Limb (tissue), 2 donors: ENCODE data around the gene UCK2.

Experiments used
- DNase-seq, 2 donors: peaks; one replicate each; pipeline ENCODE4 v3.0.0-alpha.2; 2016; ENCODE audit errors: extremely low spot score in 2 of 2

The UCK2 gene

GRCh38 chr1:165936542-165936941 lies 109.1 kb downstream of the UCK2 start:
- DNase-seq = no peak

GRCh38 chr1:165937829-165938228 lies 110.4 kb downstream of the UCK2 start:
- no peak for DNase-seq

GRCh38 chr1:165938844-165939243 lies 111.4 kb downstream of the UCK2 start:
- DNase-seq = no peak

GRCh38 chr1:165941531-165941930 lies 114.1 kb downstream of the UCK2 start:
- DNase-seq = no peak

- no peak for DNase-seq
Observed at GRCh38 chr1:165942062-165942461, 114.6 kb downstream of the UCK2 start.

GRCh38 chr1:165942927-165943597 lies 115.6 kb downstream of the UCK2 start:
- DNase-seq = peak in 1 of 2 donors; percentile 22

GRCh38 chr1:165945911-165946310 lies 118.5 kb downstream of the UCK2 start:
- no peak for DNase-seq

- DNase-seq = no peak
Observed at GRCh38 chr1:165947797-165948455, 120.5 kb downstream of the UCK2 start.

GRCh38 chr1:165949335-165950130 lies 122.1 kb downstream of the UCK2 start:
- DNase-seq = peak; percentile 15 to 51

GRCh38 chr1:165954940-165955339 lies 127.5 kb downstream of the UCK2 start:
- peak; percentile 44 to 80 for DNase-seq

GRCh38 chr1:165958306-165958705 lies 130.9 kb downstream of the UCK2 start:
- no peak for DNase-seq

- no peak for DNase-seq
Observed at GRCh38 chr1:165960136-165960535, 132.7 kb downstream of the UCK2 start.

- DNase-seq = no peak
Observed at GRCh38 chr1:165960881-165961280, 133.5 kb downstream of the UCK2 start.
